ENCODE results near the gene YJEFN3.

The YJEFN3 gene

DNA sequence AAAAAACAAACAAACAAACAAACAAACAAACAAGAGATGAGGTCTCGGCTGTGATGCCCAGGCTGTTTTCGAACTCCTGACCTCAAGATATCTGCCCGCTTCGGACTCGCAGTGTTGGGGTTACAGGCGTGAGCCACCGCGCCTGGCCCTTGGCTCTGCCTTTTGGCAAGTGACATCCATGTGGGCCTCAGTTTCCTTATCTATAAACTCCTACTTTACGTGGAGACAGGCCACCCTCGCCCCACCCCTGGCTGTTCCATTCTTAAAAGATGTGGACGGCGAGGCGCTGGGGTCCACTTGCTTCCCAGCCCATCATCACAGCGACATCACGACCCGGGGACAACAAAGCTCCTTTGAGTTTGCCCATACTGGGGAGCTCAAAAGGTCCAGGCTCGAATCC is 15.0 kb upstream of the YJEFN3 start:
- H3K4me2 ChIP-seq (ENCODE audit: low read depth, low read length, poor library complexity, severe bottlenecking): no peak overlapping the region
- H3K9me2 ChIP-seq (replicated peaks; ENCODE audit: low read depth, low read length): no peaks in the 10 kb centered on the region
- no peak overlapping the region for H3K4me3 ChIP-seq (ENCODE audit: low read length, poor library complexity, severe bottlenecking)
- no peak overlapping the region for H2AFZ ChIP-seq (ENCODE audit: low read length)
- H3K36me3 ChIP-seq (ENCODE audit: insufficient read depth, low read length): no peaks in the 10 kb centered on the region
- H4K20me1 ChIP-seq (ENCODE audit: insufficient read depth, low read length, poor library complexity, severe bottlenecking): peaks cover 8% of the 10 kb centered on the region
- H3K9ac ChIP-seq (ENCODE audit: low read depth, low read length, poor library complexity, severe bottlenecking): no peak overlapping the region
- peaks cover 35% of the 10 kb centered on the region for H3K79me2 ChIP-seq (ENCODE audit: insufficient read depth, low read length)
- H3K4me1 ChIP-seq (ENCODE audit: insufficient read depth, low read length, poor library complexity, severe bottlenecking): peaks cover 18% of the 10 kb centered on the region
- no peaks in the 10 kb centered on the region for H3K9me3 ChIP-seq (ENCODE audit: insufficient read depth, low read depth, low read length)
- H3F3A ChIP-seq (ENCODE audit: low read depth): no peaks in the 10 kb centered on the region
- no peak for TF ChIP-seq EZH2phosphoT487 (IDR thresholded peaks at IDR 0.05; ENCODE audit: borderline replicate concordance)
- TF ChIP-seq, protein P1, sequence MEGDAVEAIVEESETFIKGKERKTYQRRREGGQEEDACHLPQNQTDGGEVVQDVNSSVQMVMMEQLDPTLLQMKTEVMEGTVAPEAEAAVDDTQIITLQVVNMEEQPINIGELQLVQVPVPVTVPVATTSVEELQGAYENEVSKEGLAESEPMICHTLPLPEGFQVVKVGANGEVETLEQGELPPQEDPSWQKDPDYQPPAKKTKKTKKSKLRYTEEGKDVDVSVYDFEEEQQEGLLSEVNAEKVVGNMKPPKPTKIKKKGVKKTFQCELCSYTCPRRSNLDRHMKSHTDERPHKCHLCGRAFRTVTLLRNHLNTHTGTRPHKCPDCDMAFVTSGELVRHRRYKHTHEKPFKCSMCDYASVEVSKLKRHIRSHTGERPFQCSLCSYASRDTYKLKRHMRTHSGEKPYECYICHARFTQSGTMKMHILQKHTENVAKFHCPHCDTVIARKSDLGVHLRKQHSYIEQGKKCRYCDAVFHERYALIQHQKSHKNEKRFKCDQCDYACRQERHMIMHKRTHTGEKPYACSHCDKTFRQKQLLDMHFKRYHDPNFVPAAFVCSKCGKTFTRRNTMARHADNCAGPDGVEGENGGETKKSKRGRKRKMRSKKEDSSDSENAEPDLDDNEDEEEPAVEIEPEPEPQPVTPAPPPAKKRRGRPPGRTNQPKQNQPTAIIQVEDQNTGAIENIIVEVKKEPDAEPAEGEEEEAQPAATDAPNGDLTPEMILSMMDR (conservative IDR thresholded peaks at IDR 0.05; ENCODE audit: low read length): no peak
- H3K27me3 ChIP-seq (ENCODE audit: insufficient read depth, low read length, poor library complexity, severe bottlenecking): no peaks in the 10 kb centered on the region

DNA sequence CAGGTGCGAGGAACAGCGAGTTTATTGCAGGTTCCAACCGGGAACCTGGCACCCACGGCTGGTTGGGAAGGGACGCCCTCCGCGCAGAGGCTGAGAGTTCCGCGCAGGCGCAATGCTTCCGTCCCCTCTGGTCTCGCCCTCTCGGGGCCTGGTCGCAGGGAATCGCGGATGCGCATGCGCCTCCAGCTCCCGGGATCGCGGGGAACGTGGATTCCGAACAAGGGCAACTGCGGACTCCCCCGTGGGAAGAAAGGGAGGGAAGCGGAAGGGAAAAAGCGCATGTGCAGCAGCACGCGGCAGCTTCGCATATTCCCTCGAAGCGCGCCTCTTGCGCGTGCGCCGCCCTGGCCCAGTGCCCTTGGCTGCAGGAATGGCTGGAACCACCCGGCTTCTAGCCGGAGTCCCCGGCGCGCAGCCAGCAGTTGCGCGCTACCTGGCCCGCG is 14.5 kb upstream of the YJEFN3 start:
- peaks cover 41% of the 10 kb centered on the region for H3K79me2 ChIP-seq (ENCODE audit: insufficient read depth, low read length)
- H3K36me3 ChIP-seq (ENCODE audit: insufficient read depth, low read length): no peaks in the 10 kb centered on the region
- peaks cover 21% of the 10 kb centered on the region for H3K4me1 ChIP-seq (ENCODE audit: insufficient read depth, low read length, poor library complexity, severe bottlenecking)
- no peaks in the 10 kb centered on the region for H3K9me2 ChIP-seq (replicated peaks; ENCODE audit: low read depth, low read length)
- H3K9ac ChIP-seq (ENCODE audit: low read depth, low read length, poor library complexity, severe bottlenecking): no peak overlapping the region
- no peaks in the 10 kb centered on the region for H3K27me3 ChIP-seq (ENCODE audit: insufficient read depth, low read length, poor library complexity, severe bottlenecking)
- TF ChIP-seq EZH2phosphoT487 (IDR thresholded peaks at IDR 0.05; ENCODE audit: borderline replicate concordance): no peak
- TF ChIP-seq, protein P1 (conservative IDR thresholded peaks at IDR 0.05; ENCODE audit: low read length): no peak
- H3K4me3 ChIP-seq (ENCODE audit: low read length, poor library complexity, severe bottlenecking): no peak overlapping the region
- H3K4me2 ChIP-seq (ENCODE audit: low read depth, low read length, poor library complexity, severe bottlenecking): no peak overlapping the region
- H4K20me1 ChIP-seq (ENCODE audit: insufficient read depth, low read length, poor library complexity, severe bottlenecking): peaks cover 8% of the 10 kb centered on the region
- H3K9me3 ChIP-seq (ENCODE audit: insufficient read depth, low read depth, low read length): no peaks in the 10 kb centered on the region
- no peak overlapping the region for H2AFZ ChIP-seq (ENCODE audit: low read length)
- H3F3A ChIP-seq (ENCODE audit: low read depth): no peaks in the 10 kb centered on the region

DNA sequence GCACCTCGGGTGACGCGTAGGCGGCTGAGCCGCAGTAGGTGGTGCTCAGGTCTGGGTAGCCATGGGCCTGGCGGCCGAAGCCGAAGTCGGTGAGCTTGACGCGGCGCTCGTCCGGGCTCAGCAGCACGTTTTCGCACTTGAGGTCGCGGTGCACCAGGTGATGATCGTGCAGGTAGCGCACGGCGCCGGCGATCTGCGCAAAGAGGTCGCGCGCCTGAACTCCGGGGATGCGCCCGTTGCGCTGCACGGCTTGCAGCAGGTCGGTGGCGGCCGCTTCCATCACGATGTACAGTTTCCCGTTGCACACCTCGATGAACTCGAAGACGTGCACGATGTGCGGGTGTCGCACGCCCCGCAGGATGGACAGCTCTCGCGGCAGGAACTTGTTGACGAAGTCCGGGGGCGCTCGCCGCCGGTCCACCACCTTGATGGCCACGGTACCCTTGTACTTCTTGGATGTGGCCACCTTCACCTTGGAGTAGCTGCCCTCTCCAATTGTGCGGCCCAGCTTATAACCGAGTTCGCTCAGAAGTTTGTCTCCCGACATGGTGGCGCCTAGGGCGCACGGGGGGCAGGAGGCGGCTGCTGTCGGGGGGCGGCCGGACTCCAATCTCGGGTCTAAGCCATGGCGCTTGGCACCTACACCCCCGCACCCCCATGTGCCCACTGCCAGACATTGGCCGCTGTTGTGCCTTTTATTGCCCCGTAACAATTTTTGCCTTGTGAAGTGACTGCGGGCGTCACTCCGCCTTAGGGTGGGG is 13.7 kb upstream of the YJEFN3 start, which contains the start of gene TSSK6:
Gene TSSK6 (minus strand): TSS at position 668 of the 761 bp plus-strand sequence. CDS start 121 bp downstream, at position 547.
- peak within 1 kb of the TSS; percentile 96 for H3K4me2 ChIP-seq (ENCODE audit: low read depth, low read length, poor library complexity, severe bottlenecking)
- TF ChIP-seq, protein P1 (conservative IDR thresholded peaks at IDR 0.05; ENCODE audit: low read length): no peak
- TF ChIP-seq EZH2phosphoT487 (IDR thresholded peaks at IDR 0.05; ENCODE audit: borderline replicate concordance): no peak

More for the DNA sequence above, 13.7 kb upstream of the YJEFN3 start, which contains the start of gene TSSK6:
- Histone ChIP-seq H4K20me1 (ENCODE audit: insufficient read depth, low read length, poor library complexity, severe bottlenecking) (peaks cover 8% of the 10 kb centered on the region), H3K4me3 (ENCODE audit: low read length, poor library complexity, severe bottlenecking) (peak within 1 kb of the TSS; percentile 92), H3K4me1 (ENCODE audit: insufficient read depth, low read length, poor library complexity, severe bottlenecking) (peaks cover 25% of the 10 kb centered on the region), H3K9me3 (ENCODE audit: insufficient read depth, low read depth, low read length) (no peaks in the 10 kb centered on the region), H3F3A (ENCODE audit: low read depth) (no peaks in the 10 kb centered on the region), H3K36me3 (ENCODE audit: insufficient read depth, low read length) (0 out of 2 replicates have a peak, but pooled peaks cover 2% of the 10 kb centered on the region), H3K79me2 (ENCODE audit: insufficient read depth, low read length) (peaks cover 49% of the 10 kb centered on the region), H3K9ac (ENCODE audit: low read depth, low read length, poor library complexity, severe bottlenecking) (peak within 1 kb of the TSS; percentile 94), H2AFZ (ENCODE audit: low read length) (peak within 1 kb of the TSS; percentile 66), H3K27me3 (ENCODE audit: insufficient read depth, low read length, poor library complexity, severe bottlenecking) (no peaks in the 10 kb centered on the region), H3K9me2 (replicated peaks; ENCODE audit: low read depth, low read length) (no peaks in the 10 kb centered on the region)

Measured in Loucy (cell line).